GM19193 (cell line): ENCODE data around the gene CXCR3.

ENCODE experiments used
- POLR2A ChIP-seq: IDR thresholded peaks from 4 replicates; pipeline ENCODE4 v1.6.1; 2011; ENCODE audit not compliant: insufficient read depth, insufficient read length; ENCODE audit errors: extremely low read depth

The CXCR3 gene

GRCh38 chrX:71640002-71640401 lies 21.7 kb upstream of the CXCR3 start:
- TF ChIP-seq POLR2A, result no peak

GRCh38 chrX:71638409-71638808 lies 20.1 kb upstream of the CXCR3 start:
- TF ChIP-seq POLR2A, result no peak

GRCh38 chrX:71637848-71638247 lies 19.5 kb upstream of the CXCR3 start:
- no peak for TF ChIP-seq POLR2A

- TF ChIP-seq POLR2A, result no peak
These were observed 18.9 kb upstream of the CXCR3 start for GRCh38 chrX:71637253-71637618.

GRCh38 chrX:71636438-71637252 lies 18.3 kb upstream of the CXCR3 start:
- TF ChIP-seq POLR2A, result no peak

GRCh38 chrX:71634366-71634765 lies 16.1 kb upstream of the CXCR3 start:
- TF ChIP-seq POLR2A, result no peak

GRCh38 chrX:71632923-71633657 lies 14.8 kb upstream of the CXCR3 start:
- TF ChIP-seq POLR2A, result no peak

GRCh38 chrX:71629467-71629866 lies 11.2 kb upstream of the CXCR3 start:
- TF ChIP-seq POLR2A, result no peak

- TF ChIP-seq POLR2A, result no peak
These were observed 9.5 kb upstream of the CXCR3 start for GRCh38 chrX:71627588-71628404.

- TF ChIP-seq POLR2A, result no peak
These were observed 8.3 kb upstream of the CXCR3 start for GRCh38 chrX:71626576-71626975.

- no peak for TF ChIP-seq POLR2A
These were observed 7.2 kb upstream of the CXCR3 start for GRCh38 chrX:71625471-71625870.

GRCh38 chrX:71623714-71624113 lies 5.4 kb upstream of the CXCR3 start:
- TF ChIP-seq POLR2A, result no peak

- TF ChIP-seq POLR2A, result peak; percentile 48
These were observed 4.5 kb upstream of the CXCR3 start for GRCh38 chrX:71622576-71623450.

GRCh38 chrX:71622032-71622575 lies 3.8 kb upstream of the CXCR3 start:
- no peak for TF ChIP-seq POLR2A
